Kidney (tissue), 14 donors: ENCODE results near the gene MT1H. TPM values are rescaled to one million over a fixed set of nuclear protein-coding genes. Genes with fewer than 3 reads are reported as not detected.

Experiments
- DNase-seq, 5 donors: peaks; one replicate each; pipeline ENCODE4 v3.0.0-alpha.2; 2013 to 2020
- FAIRE-seq: peaks from 2 replicates; lab custom pipeline; 2012; peaks lifted over from hg19 to GRCh38; lab: Jason Lieb, UNC
- H3K27ac ChIP-seq, 2 donors: one replicate each; pipeline ENCODE4 v1.7.0; 2013; ENCODE audit warnings: low read depth in 2 of 2, low read length in 2 of 2, inconsistent platforms in 1 of 2
- H3K27me3 ChIP-seq: one replicate; pipeline ENCODE4 v1.7.1; 2013; ENCODE audit warnings: low read length, inconsistent platforms; ENCODE audit not compliant: control insufficient read depth, insufficient read depth
- H3K36me3 ChIP-seq, 3 donors: one replicate each; pipeline versions ENCODE4 v1.7.0 to v1.7.1; 2013; ENCODE audit warnings: low read length in 3 of 3, control low read depth in 1 of 3, inconsistent platforms in 1 of 3; ENCODE audit not compliant: insufficient read depth in 3 of 3, control insufficient read depth in 2 of 3
- H3K4me1 ChIP-seq, 3 donors: one replicate each; pipeline versions ENCODE4 v1.7.0 to v1.7.1; 2013; ENCODE audit warnings: low read length in 3 of 3, inconsistent platforms in 1 of 3, low read depth in 1 of 3; ENCODE audit not compliant: control insufficient read depth in 2 of 3, insufficient read depth in 2 of 3
- H3K4me3 ChIP-seq, 3 donors: one replicate each; pipeline versions ENCODE4 v1.7.0 to v1.8.1; 2013; ENCODE audit warnings: low read length in 3 of 3, control low read depth in 1 of 3, inconsistent platforms in 1 of 3
- H3K9ac ChIP-seq, 3 donors: one replicate each; pipeline versions ENCODE4 v1.7.0 to v1.7.1; 2013; ENCODE audit warnings: low read length in 3 of 3, control low read depth in 1 of 3, inconsistent platforms in 1 of 3
- H3K9me3 ChIP-seq, 3 donors: one replicate each; pipeline versions ENCODE4 v1.7.0 to v1.7.1; 2013; ENCODE audit warnings: low read length in 3 of 3, control low read depth in 1 of 3, inconsistent platforms in 1 of 3; ENCODE audit not compliant: control insufficient read depth in 2 of 3, insufficient read depth in 1 of 3
- intact Hi-C: fragments of 100-400 bp; cut with DNase I; formaldehyde crosslinking; loops from one replicate; pipeline ENCODE4 v1.11.1; 2022
- polyA plus RNA-seq: library from polyadenylated mRNA; stranded (reverse); fragments of 350-450 nt; fragmentation: Illumina TruSeq; extraction: RNeasy Lipid Tissue Mini Kit (QIAGEN cat#74804); gene quantifications from one replicate; pipeline ENCODE4 v1.2.3, GENCODE V29; 2014; ENCODE audit warnings: low read depth, low replicate concordance; ENCODE audit not compliant: insufficient read depth
- total RNA-seq: library from RNA; stranded (reverse); fragmentation: NEBNext Ultra II Directional; extraction: Animal tissue kit (Norgen Biotek cat#: 25700); gene quantifications from one replicate; pipeline ENCODE4 v1.2.1, GENCODE V29; 2021
- TF ChIP-seq, protein P1 (sequence below): IDR thresholded peaks from 3 replicates; pipeline ENCODE4 v1.5.1; 2012; ENCODE audit warnings: mild to moderate bottlenecking, moderate library complexity, borderline replicate concordance; ENCODE audit not compliant: insufficient read depth; ENCODE audit errors: extremely low read depth
- donor health status: control.
- donor health status: control.
- donor health status: control.
- donor health status: control.
- donor health status: control.
- donor health status: DM: yes; HTN: yes; CAD: no.
- donor health status: Normal renal cell carcinoma (clear cell type).

MT1H gene
- total and polyA plus RNA-seq, 2 donors from 2014 or later: 4.4 to 606 TPM

- FAIRE-seq: no peak
- H3K9me3 ChIP-seq: no peaks in the 10 kb centered on the region
- H3K9ac ChIP-seq: no peak overlapping the region
- H3K36me3 ChIP-seq: no peaks in the 10 kb centered on the region
- no peak for DNase-seq
- intact Hi-C loops: no loop called here
- H3K27me3 ChIP-seq: peaks cover 24% of the 10 kb centered on the region
- H3K4me3 ChIP-seq: no peak overlapping the region
- TF ChIP-seq, protein P1, sequence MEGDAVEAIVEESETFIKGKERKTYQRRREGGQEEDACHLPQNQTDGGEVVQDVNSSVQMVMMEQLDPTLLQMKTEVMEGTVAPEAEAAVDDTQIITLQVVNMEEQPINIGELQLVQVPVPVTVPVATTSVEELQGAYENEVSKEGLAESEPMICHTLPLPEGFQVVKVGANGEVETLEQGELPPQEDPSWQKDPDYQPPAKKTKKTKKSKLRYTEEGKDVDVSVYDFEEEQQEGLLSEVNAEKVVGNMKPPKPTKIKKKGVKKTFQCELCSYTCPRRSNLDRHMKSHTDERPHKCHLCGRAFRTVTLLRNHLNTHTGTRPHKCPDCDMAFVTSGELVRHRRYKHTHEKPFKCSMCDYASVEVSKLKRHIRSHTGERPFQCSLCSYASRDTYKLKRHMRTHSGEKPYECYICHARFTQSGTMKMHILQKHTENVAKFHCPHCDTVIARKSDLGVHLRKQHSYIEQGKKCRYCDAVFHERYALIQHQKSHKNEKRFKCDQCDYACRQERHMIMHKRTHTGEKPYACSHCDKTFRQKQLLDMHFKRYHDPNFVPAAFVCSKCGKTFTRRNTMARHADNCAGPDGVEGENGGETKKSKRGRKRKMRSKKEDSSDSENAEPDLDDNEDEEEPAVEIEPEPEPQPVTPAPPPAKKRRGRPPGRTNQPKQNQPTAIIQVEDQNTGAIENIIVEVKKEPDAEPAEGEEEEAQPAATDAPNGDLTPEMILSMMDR: no peak
- H3K27ac ChIP-seq: no peak overlapping the region
- H3K4me1 ChIP-seq: no peaks in the 10 kb centered on the region
These were observed 19.8 kb upstream of the MT1H start for GRCh38 chr16:56649820-56650219.

DNA sequence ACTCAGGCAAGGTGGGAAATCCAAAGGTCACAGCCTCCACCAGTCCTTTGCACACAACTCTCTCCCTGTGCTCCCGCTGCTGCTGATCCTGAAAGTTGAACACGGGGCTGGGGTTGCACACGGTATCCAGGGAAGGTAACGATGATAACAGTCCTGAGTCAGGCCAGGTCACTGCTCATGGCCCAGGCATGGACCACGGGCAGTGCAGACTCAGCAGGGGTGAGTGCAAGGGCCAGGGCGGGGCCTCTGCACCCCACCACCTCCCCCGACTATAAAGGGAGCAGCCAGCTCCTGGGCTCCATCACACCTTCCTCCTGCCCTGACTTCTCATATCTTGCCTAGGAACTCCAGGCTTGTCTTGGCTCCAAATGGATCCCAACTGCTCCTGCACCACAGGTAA lies 18.0 kb upstream of the MT1H start, which contains the start of gene MT1B:
Gene MT1B, plus strand, starts transcription at position 301 of the 400 bp plus-strand sequence. Its CDS starts 68 bp downstream, at position 369.
- Histone ChIP-seq H3K9ac (no peak within 1 kb of the TSS), H3K27ac (no peak within 1 kb of the TSS), H3K4me3 (no peak within 1 kb of the TSS), H3K27me3 (peaks cover 12% of the 10 kb centered on the region), H3K9me3 (no peaks in the 10 kb centered on the region), H3K36me3 (no peaks in the 10 kb centered on the region), H3K4me1 (no peaks in the 10 kb centered on the region)
- TF ChIP-seq, protein P1: no peak
- intact Hi-C loops: no loop called here
- no peak for FAIRE-seq
- DNase-seq: no peak

DNA sequence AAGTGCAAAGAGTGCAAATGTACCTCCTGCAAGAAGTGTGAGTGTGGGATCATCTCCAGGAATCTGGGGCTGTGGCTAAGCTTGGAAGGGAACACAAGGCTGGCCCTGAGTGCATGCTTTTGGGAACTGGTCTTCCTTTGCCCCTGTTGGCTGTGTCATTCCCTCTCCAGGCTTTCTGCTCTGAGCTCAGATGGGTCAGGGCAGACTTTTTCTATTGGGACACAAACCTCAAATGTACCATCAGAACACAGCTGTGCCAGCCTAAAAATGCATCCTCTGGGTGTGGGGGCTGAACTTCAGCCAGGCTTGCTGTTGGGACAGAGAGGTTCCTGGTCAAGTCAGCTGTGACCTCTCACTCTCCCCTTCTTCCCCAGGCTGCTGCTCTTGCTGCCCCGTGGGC lies 17.0 kb upstream of the MT1H start:
- intact Hi-C loops: no loop called here
- no peak overlapping the region for H3K9ac ChIP-seq
- no peak overlapping the region for H3K4me3 ChIP-seq
- DNase-seq (no peak), FAIRE-seq (no peak)
- no peaks in the 10 kb centered on the region for H3K9me3 ChIP-seq
- H3K4me1 ChIP-seq: no peaks in the 10 kb centered on the region
- peaks cover 5% of the 10 kb centered on the region for H3K27me3 ChIP-seq
- TF ChIP-seq, protein P1: no peak
- no peaks in the 10 kb centered on the region for H3K36me3 ChIP-seq
- no peak overlapping the region for H3K27ac ChIP-seq

GRCh38 chr16:56653218-56653617 lies 16.4 kb upstream of the MT1H start:
- Histone ChIP-seq H3K9ac (no peak overlapping the region), H3K36me3 (no peaks in the 10 kb centered on the region), H3K4me3 (no peak overlapping the region), H3K4me1 (peaks cover 0 to 3% (median under 1%) of the 10 kb centered on the region in 3 donors), H3K9me3 (no peaks in the 10 kb centered on the region), H3K27ac (no peak overlapping the region), H3K27me3 (peaks cover 2% of the 10 kb centered on the region)
- TF ChIP-seq, protein P1: no peak
- FAIRE-seq (no peak), DNase-seq (no peak)
- intact Hi-C loops: no loop called here
